Measurements from ENCODE around the gene SLC35F2. TPM values are rescaled to one million over a fixed set of nuclear protein-coding genes. Genes with fewer than 3 reads are reported as not detected.

Gene SLC35F2
- total and polyA plus RNA-seq, 2 of the 8 experiments (the other 6 are each of a cell fraction or from before 2014, with no cell fraction given): 15.1 to 29.7 TPM

DNA sequence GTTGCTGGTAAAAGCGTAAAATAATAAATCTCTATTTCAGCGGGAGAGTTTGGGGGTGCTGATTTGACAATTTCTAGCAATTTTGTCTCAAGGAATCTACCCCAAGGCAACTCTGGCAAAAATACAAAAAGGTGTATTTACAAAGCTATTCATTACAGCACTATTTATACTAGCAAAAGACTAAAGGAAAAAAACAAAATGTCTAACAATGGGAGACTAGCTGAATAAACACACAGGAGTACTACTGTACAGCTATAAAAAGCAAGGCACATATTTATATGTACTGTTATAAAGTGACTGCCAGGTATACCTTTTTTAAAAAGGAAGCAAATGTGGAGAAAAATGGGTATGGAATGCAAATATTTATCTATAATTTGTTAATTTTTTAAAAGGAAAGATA is 32.7 kb downstream of the SLC35F2 start:
- Histone ChIP-seq H3K27me3 (replicated peaks in 1 of 4; ENCODE audit: control insufficient read depth in 3 of 4, extremely low read depth in 1 of 4, insufficient read depth in 3 of 4, low read length in 3 of 4) (no peaks in the 10 kb centered on the region), H2BK20ac (ENCODE audit: low read length) (no peak overlapping the region), H3K27ac (ENCODE audit: low read depth, low read length) (no peak overlapping the region), H3K36me3 (ENCODE audit: control insufficient read depth in 2 of 4, insufficient read depth in 4 of 4, low read length in 3 of 4) (no peaks in the 10 kb centered on the region), H3K9ac (replicated peaks in 1 of 4; ENCODE audit: extremely low read depth in 1 of 4, low read depth in 3 of 4, low read length in 3 of 4) (no peak overlapping the region), H4K8ac (ENCODE audit: extremely low read depth, insufficient read depth, low read length) (no peak overlapping the region), H3K79me2 (ENCODE audit: control insufficient read depth in 1 of 2, insufficient read depth in 2 of 2, low read length in 2 of 2) (peaks cover 0 to 6% of the 10 kb centered on the region in 2 experiments; a peak in 1 of 4 replicates), H3K56ac (replicated peaks; ENCODE audit: insufficient read length, low read depth, low read length) (no peak overlapping the region), H3K14ac (ENCODE audit: insufficient read length) (no peak overlapping the region), H4K91ac (replicated peaks; ENCODE audit: insufficient read length, low read length) (no peak overlapping the region), H4K5ac (ENCODE audit: insufficient read length, low read depth, low read length) (no peak overlapping the region), H4K20me1 (replicated peaks in 1 of 2; ENCODE audit: control insufficient read depth in 1 of 2, insufficient read depth in 2 of 2, low read length in 2 of 2) (no peaks in the 10 kb centered on the region), H2AK5ac (ENCODE audit: low read depth, low read length) (no peak overlapping the region), H2BK5ac (ENCODE audit: low read depth, low read length) (no peak overlapping the region), H2AFZ (ENCODE audit: low read length) (no peak overlapping the region), H3K4ac (replicated peaks; ENCODE audit: insufficient read length, low read depth, low read length) (no peak overlapping the region), H3K4me2 (ENCODE audit: insufficient read depth in 1 of 2, low read depth in 2 of 2, low read length in 2 of 2) (no peak overlapping the region), H3K9me3 (ENCODE audit: insufficient read depth in 2 of 2, low read depth in 1 of 2, low read length in 1 of 2) (no peaks in the 10 kb centered on the region), H2BK120ac (replicated peaks; ENCODE audit: low read depth, low read length) (no peak overlapping the region), H3K4me1 (replicated peaks in 1 of 4; ENCODE audit: control insufficient read depth in 3 of 4, insufficient read depth in 4 of 4, low read length in 3 of 4) (no peaks in the 10 kb centered on the region), H2BK12ac (ENCODE audit: low read depth, low read length) (no peak overlapping the region), H3K23ac (ENCODE audit: insufficient read length) (no peak overlapping the region), H2BK15ac (ENCODE audit: low read length) (no peak overlapping the region), H3K4me3 (ENCODE audit: extremely low read depth in 1 of 4, insufficient read depth in 2 of 4, low read depth in 3 of 4, low read length in 4 of 4) (no peak overlapping the region), H3K23me2 (ENCODE audit: low read depth, low read length) (no peaks in the 10 kb centered on the region), H3K18ac (ENCODE audit: extremely low read depth, low read length) (no peak overlapping the region), H3K79me1 (ENCODE audit: low read depth, low read length) (no peaks in the 10 kb centered on the region)
- ChIA-PET POLR2A (ENCODE audit: partially characterized antibody) (interaction anchor here (0.7 kb wide), 1 partner anchor 16 kb away, joined by 5 read pairs; no protein-coding TSS in a partner anchor), CTCF (ENCODE audit: partially characterized antibody) (interaction anchor here (0.8 to 2.4 kb wide), 3 partner anchors 9 to 25 kb away, joined by 3 to 10 read pairs (median 3); no protein-coding TSS in a partner anchor)
- WGBS, 2 experiments (ENCODE audit: extremely low coverage in 1 of 2, insufficient coverage in 1 of 2, insufficient read length in 1 of 2, insufficient replicate concordance in 2 of 2, low coverage in 1 of 2, low lambda C conversion rate in 2 of 2, missing lambda C conversion rate in 1 of 2): 96% methylated on average over 2 of the region's 2 CpGs; no CpG with 5 or more reads in 1 of the 2 experiments
- DNase-seq (ENCODE audit: low read depth in 1 of 2, low spot score in 2 of 2) (no peak), FAIRE-seq (no peak)
- TF ChIP-seq POLR2A (IDR thresholded peaks at IDR 0.05; ENCODE audit: control extremely low read depth in 1 of 2, low read depth in 2 of 2, low read length in 2 of 2) (no peak), POU5F1 (IDR thresholded peaks at IDR 0.05; ENCODE audit: low read depth, low read length) (no peak), JUND (IDR thresholded peaks at IDR 0.05; ENCODE audit: low read length) (no peak), EZH2 (IDR thresholded peaks at IDR 0.05; ENCODE audit: low read depth, low read length, severe bottlenecking) (no peak), RBBP5 (IDR thresholded peaks at IDR 0.05; ENCODE audit: borderline replicate concordance, low read depth, low read length) (no peak), POLR2AphosphoS5 (IDR thresholded peaks at IDR 0.05; ENCODE audit: low read depth, low read length) (no peak), CTBP2 (IDR thresholded peaks at IDR 0.05; ENCODE audit: borderline replicate concordance, insufficient read depth, insufficient read length, low read length) (no peak)

All from H1 (cell line).